Posterior vena cava (tissue), 2 donors: ENCODE results near the gene ADD3. TPM values are rescaled to one million over a fixed set of nuclear protein-coding genes. Genes with fewer than 3 reads are reported as not detected.
"Not testable (repeated sequence)": the region's sequence is repeated elsewhere in the genome, so short reads cannot be mapped to it uniquely, and the experiment has no call there.

Source experiments
- DNase-seq: peaks from one replicate; pipeline ENCODE4 v3.0.0-alpha.2; 2020; ENCODE audit warnings: low spot score
- intact Hi-C, 2 donors: fragments of 100-400 bp; cut with DNase I; formaldehyde crosslinking; loops; one replicate each; pipeline versions ENCODE4 v1.14.1 to v1.14.2; 2022 to 2023
- total RNA-seq, 2 donors: library from RNA; stranded (reverse); fragmentation: NEBNext Ultra II Directional; extraction: Animal tissue kit (Norgen Biotek cat#: 25700); gene quantifications; one replicate each; pipeline ENCODE4 v1.2.1, GENCODE V29; 2021
- donor health status: DM: yes; HTN: yes; CAD: no.
- donor health status: DM: yes; HTN: yes; CAD: no.

ADD3 gene
- total RNA-seq, 2 donors from 2014 or later, result 95.0 to 116 TPM

- DNase-seq, result no peak
- intact Hi-C loops, result no loop called here
Observed at GRCh38 chr10:110020265-110020664, 12.5 kb downstream of the ADD3 start.

DNA sequence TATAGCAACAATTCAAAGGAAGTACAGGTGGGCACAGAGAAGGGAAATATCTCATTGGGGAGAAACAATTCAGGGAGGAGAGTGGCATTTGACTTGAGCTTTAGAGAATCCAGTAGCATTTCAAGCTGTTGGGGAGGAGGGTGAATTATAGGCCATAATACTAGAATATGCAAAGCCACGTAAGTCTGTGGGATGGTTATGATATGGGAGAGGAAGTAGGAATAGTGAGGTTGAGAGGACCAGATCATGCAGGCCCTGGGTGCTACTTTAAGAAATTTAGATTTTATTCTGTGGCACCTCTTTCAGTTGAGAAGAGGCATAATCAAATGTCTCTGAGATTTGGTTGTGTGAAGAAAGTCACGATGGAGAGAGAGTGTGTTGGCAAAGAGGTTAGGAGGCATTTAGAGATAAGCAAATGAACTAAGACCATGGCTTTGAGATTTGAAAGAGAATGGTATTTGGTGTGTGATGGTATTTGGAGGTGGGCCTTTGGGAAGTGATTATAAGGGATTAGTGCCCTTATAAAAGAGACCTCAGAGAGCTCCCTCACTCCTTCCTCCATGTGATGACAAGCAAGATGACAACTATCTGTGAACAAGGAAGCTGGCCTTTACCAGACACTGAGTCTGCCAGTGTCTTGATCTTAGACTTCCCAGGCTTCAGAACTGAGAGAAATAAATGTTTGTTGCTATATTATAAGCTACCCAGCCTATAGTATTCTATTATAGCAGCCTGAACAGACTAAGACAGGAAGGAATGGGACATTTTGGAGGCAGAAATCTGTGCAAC lies 15.1 kb downstream of the ADD3 start:
- intact Hi-C loops, result no loop called here
- DNase-seq, result no peak

GRCh38 chr10:110023785-110024465 lies 16.1 kb downstream of the ADD3 start:
- no peak for DNase-seq

GRCh38 chr10:110029450-110029849 lies 21.7 kb downstream of the ADD3 start:
- no peak for DNase-seq
- intact Hi-C loops, result no loop called here

More at GRCh38 chr10:110023785-110024465, 16.1 kb downstream of the ADD3 start:
- intact Hi-C loops, result no loop called here

DNA sequence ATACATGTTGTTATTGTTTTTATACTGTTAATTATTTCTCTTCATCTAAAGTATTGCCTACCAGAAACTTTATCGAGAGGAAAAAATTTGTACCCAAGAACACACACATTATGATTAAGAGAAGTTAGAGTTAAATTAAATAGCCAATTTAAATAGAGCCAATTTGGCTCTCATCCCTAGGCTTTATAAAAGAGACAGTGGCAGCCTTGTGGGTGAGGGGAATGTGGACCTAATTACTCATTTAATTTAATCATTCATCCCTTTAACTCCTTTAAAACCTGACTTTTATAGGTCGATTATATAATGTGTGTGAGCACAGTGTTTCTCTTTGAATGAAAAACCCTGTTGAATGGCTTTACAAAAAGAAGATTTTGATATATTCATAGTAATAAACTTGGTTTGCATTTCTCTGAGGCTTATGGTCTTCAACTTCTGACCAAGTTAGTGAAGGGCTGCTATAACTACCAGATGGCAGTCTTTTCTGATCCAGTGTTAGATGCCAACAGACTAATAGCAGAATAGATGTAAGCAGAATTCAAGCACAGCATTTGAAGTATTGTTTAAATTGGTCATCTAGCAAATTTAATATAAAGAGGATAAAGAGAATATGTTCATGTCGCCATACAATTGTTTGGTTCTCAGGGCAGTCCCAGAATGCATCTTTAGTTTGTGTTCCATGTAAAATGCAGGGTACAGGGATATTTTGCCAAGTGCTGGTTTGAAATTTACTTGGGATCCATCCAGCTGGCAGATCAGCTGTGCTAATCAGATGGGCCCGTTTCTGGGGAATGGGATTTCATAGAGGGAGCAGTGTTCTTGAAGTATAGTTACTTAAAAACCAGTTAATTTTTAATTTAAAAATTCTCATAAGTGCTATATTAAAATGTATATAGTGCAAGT lies 25.3 kb downstream of the ADD3 start:
- intact Hi-C loops, result no loop called here

GRCh38 chr10:110033701-110034235 lies 26.0 kb downstream of the ADD3 start:
- DNase-seq, result no peak
- intact Hi-C loops, result no loop called here

More for the DNA sequence above, 25.3 kb downstream of the ADD3 start:
- DNase-seq, result no peak

- intact Hi-C loops, result no loop called here
- no peak for DNase-seq
Observed at GRCh38 chr10:110034596-110034995, 26.8 kb downstream of the ADD3 start.

- intact Hi-C loops, result no loop called here
- no peak for DNase-seq
Observed at GRCh38 chr10:110035070-110035921, 27.5 kb downstream of the ADD3 start.

DNA sequence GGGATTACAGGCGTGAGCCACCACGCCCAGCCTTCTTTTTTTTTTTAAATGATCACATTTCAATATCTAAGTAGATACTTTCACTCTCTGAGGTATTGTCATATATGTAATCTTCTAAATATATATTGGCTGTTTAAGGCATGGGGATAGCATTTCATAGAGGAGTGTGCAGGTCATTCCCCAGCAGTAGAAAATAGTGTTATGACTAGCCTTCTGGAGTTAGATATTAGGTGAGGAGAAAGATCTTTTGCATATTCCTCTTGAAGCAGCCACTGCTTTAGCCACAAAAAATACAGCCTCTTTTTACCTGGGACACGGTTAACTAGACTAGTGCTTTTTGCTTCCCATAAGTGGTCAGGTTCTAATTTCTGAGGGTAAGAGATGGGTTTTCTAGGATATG lies 28.9 kb downstream of the ADD3 start:
- intact Hi-C loops, result no loop called here
- no peak for DNase-seq

DNA sequence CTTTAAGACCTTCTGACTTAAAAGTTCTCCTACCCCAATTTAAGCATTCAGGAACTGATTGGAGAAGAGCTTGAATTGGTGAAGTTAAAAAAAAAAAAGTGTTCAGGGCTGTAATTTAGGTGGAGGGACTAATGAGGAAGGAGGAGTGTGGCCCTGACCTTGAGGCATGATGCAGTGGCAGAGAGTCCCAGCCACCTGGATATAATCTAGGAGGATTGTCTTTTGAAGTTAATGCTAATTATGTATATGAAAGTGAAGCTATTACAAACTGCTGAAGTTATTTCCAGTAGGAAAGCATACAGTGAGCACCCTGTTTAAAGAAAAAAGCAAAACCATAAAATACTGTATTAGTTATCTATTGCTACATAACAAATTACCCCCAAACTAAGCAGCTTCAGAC lies 31.5 kb downstream of the ADD3 start:
- DNase-seq, result no peak
- intact Hi-C loops, result no loop called here

- intact Hi-C loops, result no loop called here
- DNase-seq, result no peak
Observed at GRCh38 chr10:110040108-110040507, 32.3 kb downstream of the ADD3 start.

DNA sequence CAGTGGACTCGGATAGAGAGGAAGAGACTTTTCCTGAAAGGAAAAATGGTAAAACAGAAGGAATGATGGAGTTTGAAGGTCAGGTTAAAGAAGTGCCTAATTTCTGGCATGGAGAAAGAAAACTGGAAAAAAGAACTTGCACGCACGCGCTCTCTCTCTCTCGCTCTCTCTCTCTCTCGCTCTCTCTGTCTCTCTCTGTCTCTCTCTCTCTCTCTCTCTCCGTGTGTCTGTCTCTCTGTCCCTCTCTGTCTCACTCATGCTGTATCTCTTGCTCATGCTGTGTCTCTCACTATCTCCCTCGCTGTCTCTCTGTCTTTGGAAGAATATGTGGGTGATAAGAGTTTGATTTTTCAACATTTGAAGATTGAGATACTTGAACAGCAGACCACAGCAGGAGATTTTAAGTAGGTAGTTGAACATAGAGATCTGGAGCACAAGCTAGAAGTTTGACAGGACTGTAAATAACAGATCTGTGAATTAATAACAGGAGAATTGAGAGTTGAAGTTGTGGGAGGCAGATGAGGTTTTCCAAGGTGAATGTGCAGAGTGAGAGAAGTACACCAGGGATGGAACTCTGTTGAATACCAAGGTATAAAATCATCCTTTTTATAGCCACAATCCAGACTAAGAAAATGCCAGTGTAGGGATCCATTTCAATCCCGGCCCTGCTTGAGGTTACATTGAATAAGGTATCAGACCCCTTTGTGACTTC lies 33.1 kb downstream of the ADD3 start:
- DNase-seq, result no peak
- intact Hi-C loops, result no loop called here

- no peak for DNase-seq
- intact Hi-C loops, result no loop called here
Observed at GRCh38 chr10:110041479-110041829, 33.7 kb downstream of the ADD3 start.

DNA sequence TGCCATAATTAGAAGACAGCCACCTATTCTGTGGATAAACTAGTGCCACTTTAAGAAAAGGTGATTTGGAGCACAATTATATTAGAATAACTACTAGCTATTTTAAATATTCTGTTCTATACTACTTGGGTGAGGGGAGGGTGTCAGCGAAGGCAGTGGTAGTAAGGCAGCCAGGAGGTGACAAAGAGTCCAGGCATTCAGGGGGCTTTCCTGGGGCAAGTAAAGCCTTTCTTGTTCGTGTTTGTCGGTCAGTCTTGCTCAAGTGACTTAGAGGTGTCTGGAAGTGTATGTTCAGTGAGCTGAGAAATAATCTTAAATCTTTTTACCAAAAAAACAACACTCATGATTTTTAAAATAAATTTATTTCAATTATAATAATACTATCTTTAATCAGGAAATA lies 34.4 kb downstream of the ADD3 start:
- intact Hi-C loops, result no loop called here
- DNase-seq, result no peak

GRCh38 chr10:110042891-110043290 lies 35.1 kb downstream of the ADD3 start:
- intact Hi-C loops, result no loop called here
- no peak for DNase-seq

GRCh38 chr10:110044681-110045080 lies 36.9 kb downstream of the ADD3 start:
- intact Hi-C loops, result no loop called here
- no peak for DNase-seq

- intact Hi-C loops, result no loop called here
- no peak for DNase-seq
Observed at GRCh38 chr10:110045772-110046171, 38.0 kb downstream of the ADD3 start.

GRCh38 chr10:110048145-110048544 lies 40.4 kb downstream of the ADD3 start:
- intact Hi-C loops, DNase-seq: not testable (repeated sequence)
